ENCODE measurements around the gene IRF2BP1.
"Not testable (repeated sequence)": the region's sequence is repeated elsewhere in the genome, so short reads cannot be mapped to it uniquely, and the experiment has no call there.

The IRF2BP1 gene

DNA sequence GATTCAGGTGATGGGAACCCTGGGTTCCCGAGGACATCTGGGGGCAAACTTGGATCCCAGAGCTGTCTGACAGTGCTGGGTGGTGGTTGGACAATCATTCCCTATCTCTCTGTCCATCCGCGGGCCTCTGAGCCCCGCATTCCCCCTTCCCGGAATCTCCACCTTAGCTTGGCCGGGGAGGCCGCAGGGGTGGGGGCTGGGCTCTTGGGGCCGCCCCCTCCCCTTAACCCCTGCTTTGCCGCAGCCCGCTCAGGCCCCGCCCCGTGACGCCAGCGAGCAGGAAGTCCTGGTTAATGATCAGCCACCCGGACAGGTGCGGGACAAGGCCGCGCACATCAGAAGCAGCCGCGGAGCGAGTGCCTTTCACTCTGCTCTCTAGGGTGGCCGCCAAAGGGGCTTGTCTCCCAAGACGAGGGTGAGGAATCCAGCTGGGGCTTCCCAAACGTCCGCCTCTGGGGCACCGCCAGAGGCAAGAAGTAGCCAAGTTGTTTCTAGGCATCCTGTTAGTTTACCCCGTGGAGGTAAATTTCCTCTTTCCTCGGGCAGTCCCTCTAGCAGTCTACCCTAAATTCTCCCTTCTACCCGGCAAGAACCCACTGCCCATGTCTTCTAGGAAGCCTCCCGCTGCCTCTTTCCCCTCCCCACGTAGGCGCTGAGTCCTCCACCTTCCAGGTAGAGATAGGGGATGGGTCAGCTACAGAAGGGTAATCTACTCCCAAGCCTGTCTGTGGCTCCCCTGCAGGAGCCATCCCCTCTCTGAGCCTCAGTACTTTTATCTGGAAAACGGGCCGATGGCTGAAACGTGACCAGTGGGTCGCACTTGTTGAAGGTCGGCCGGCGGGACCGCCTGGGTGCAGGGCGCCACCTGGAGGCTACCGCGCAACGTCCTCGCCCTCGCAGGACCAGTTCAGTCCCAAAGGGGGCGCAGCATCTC, 3.0 kb downstream of the IRF2BP1 start:
- DNase-seq (ENCODE audit: low read depth in 1 of 2, low spot score in 1 of 2) = peak; percentile 71 to 75

DNA sequence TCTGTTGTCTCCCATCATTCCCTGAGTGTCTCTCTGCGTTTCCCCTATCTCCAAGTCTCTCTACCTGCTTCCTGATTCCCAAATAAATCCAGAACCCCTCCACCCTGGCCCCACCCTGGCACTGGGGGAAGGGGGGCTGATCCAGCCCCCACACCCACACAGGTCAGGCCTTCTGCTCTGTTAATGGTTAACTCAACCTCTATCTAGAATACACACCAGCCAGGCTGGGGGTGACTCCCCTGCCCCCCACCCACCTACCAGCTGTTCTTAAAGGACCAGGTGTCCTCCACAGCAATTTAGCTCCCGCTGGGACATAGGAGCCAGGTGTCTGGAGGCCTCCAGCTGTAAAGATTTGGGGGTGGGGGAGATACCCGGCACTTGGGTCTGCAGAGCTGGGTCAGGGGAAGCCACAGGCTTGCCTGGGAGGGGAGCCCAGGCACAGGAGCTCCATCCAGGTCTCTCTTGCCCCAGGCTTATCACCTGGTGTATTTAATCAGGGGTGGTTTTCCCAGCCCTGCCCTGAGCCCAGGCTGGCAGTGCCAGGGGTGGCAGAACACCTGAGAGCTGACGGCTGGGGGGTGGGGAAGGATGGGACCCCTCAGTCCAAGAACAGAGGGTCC, 3.9 kb downstream of the IRF2BP1 start:
- no peak for DNase-seq (ENCODE audit: low read depth in 1 of 2, low spot score in 1 of 2)

DNA sequence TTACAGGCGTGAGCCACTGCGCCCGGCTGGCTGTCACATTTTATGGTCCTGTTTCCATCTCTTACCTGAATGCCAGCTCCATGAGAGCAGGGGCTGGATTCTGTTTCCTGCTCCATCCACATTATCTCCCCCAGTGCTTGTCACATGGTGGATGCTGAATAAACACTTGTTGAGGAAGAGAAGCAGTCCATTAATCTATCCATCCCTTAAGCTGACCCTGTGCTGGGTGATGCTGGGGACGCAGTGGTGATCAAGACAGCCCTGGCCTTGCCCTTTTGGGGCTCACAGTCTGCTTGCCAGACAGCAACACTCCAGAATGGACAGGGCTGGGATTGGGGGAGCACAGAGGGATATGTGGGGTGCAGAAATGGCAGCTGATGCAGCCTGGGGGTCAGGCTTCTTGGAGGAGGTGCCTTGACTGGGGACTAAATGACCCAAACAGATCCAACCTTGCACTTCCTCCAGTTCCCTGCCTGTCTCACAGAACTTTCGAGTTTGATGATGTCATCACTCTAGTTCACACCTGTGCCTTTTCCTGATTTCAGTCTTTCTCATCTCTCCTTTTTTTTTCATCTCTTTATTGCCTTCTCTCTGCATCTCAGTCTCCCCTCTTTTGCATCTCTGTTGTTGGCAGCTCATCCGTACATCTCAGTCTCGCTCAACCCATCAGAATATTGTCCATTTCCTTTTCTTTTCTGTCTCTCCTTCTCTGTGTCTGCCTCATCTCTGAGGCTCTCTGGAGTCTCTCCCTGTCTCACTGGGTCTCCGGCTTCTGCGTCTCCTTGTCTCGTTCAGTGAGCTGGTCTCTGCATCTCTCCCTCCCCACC, 4.6 kb downstream of the IRF2BP1 start:
- no peak for DNase-seq (ENCODE audit: low read depth in 1 of 2, low spot score in 1 of 2)

DNA sequence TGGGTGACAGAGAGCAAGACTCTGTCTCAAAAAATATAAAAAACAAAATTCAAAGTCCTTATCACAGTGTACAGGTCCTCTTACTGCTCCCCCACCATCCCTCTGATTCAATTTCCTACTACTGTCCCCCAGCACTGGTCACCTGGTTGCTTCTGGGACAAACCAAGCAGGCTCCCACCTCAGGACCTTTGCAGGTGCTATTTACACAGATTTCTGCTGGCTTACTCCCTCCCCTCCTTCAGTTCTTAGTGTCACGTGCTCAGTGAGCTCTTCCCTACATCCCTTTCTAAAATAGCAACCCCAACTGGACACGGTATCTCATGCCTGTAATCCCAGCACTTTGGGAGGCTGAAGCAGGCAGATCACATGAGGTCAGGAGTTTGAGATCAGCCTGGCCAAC, 6.0 kb downstream of the IRF2BP1 start:
- no peak for DNase-seq (ENCODE audit: low read depth in 1 of 2, low spot score in 1 of 2)

DNA sequence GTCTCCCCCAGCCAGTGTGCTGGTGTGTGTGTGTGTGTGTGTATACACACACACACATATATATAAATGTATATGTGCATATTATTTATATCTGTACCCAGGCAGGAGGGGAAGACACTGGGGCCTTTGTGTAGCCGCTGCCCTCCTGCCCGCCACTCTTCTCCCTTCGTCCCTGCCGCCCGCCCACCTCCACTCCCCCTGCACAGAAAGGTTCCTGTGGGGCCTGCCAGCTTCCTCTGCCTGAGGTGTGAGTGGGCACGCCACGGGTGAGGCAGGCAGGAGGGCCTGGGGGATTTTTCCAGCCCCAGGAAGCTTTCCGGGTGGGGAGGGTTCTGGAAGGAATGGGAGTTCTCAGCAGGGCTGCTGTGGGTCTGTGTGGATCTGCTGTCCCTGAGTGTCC, 6.9 kb downstream of the IRF2BP1 start:
- DNase-seq (ENCODE audit: low read depth in 1 of 2, low spot score in 1 of 2) = no peak

DNA sequence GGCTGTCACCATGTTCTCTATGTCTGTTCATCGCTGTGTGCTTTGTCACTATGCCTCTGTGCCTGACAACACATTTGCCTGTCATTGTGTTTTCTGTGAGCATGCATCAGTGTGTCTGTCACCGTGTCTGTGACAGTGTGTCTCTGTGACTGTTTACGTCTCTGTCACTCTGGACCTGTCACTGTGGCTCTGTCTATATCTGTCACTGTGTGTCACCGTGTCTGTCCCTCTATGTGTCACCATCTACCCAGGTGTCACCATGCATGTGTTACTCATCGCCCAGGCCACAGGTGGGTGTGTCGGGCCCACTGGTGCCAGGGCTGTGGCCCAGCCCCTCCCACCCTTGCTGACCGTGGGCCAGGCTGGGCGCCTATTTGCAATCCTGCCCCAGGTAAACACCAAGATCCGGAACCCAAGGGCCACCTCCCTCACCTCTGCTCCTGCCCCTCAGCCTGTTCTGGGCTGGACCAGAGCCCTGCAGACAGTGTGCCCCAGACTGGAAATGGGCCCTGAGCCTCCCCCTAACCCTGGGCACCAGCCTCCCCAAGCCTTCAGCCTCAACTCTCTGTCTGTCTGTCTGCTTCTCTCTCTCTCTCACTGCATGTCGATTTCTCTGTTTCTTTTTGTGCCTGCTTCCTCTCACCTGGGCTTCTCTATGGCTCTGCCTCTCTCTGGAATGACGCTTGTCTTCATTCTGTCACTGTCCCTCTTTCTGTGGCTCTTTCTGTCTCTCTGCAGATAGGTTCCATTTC, 7.7 kb downstream of the IRF2BP1 start:
- DNase-seq (ENCODE audit: low read depth in 1 of 2, low spot score in 1 of 2) = no peak

DNA sequence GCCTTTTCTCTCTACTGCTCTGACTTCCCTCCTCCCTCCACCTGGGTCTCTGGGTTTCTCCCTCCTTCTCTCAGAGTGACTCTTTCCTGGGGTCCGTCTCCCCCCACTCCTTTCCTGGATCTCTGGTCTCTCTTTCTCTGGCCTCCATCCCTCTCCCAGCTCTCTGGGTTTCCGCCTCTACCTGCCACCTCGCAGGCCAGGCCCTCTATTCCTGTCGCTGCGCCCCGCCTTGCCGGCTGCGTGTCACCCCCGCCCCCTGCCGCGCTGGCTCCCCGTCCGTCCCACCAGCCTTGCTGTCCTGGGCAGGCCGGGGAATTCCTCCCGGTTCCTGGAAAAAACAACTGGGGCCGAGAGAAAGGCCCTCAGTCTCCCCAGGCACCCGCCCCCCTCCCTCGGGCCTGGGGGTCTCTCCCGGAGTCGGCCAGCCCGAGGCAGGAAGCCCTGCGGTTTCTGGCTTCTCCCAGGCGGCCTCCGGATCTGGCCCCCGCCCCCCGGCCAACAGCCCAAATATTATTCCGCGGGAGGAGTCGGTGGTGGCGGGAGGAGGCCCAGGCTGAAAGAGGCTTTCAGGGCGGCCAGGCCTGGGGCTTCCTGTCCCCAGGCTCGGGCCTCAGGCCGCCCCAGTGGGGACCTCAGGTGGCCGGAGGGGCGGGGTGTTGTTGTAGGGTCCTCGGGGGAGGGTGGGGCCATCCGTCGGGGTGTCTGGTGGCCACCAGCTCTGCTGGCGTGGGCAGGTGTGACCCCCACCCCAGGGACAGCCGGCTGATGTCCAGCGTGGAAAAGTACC, 9.3 kb downstream of the IRF2BP1 start:
- peak in 1 of 2 donors; percentile 24 for DNase-seq (ENCODE audit: low read depth in 1 of 2, low spot score in 1 of 2)

DNA sequence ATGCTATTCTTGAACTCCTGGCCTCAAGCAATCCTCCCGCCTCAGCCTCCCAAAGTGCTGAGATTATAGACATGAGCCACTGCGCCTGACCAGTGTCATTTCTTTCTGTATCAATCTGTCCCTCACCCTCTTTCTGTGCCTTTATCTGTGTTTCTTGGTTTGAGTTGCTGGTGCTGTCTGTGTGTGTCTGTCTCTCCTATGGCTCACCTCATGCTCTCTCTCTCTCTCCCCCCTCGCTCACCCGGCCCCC, 9.9 kb downstream of the IRF2BP1 start:
- DNase-seq (ENCODE audit: low read depth in 1 of 2, low spot score in 1 of 2) = no peak

DNA sequence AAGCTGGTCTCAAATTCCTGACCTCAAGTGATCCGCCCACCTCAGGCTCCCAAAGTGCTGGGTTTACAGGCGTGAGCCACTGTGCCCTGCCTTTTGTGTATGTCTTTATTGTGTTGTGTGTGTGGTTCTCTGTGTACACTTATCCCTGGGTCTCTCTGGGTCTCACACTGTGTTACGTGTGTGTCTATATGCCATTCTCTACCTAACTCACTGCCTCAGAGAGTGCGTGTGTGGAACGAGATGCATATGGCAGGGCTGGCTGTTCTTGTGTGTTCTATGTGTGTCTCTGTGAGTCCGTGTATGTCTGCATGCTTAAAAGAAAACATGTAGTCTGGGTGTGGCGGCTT, 11.3 kb downstream of the IRF2BP1 start:
- DNase-seq (ENCODE audit: low read depth in 1 of 2, low spot score in 1 of 2) = no peak

DNA sequence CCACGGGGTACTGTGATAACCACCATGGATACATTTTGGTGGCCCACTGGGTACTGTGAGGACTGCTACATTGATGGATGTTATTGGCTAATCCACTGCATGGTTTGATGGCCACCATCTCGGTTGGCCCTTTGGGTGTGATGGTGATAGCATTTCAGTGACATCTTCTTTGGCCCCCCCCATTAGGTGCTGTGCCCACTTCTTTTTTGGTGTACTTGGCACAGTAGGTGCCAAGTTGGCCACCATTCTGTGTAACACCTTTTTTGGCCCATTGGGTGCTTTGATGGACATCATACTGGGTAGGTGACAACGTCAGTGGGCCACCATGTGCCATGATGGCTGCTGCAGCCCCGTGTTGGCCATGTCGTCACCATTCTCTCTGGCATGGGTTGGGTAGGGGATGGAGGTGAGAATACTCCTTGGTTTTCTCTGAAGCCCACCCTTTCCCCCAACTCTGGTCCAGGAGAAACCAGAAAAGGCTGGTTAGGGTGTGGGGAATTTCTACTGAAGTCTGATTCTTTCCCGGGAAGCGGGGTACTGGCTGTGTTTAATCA, 12.6 kb downstream of the IRF2BP1 start:
- DNase-seq (ENCODE audit: low read depth in 1 of 2, low spot score in 1 of 2) = no peak

DNA sequence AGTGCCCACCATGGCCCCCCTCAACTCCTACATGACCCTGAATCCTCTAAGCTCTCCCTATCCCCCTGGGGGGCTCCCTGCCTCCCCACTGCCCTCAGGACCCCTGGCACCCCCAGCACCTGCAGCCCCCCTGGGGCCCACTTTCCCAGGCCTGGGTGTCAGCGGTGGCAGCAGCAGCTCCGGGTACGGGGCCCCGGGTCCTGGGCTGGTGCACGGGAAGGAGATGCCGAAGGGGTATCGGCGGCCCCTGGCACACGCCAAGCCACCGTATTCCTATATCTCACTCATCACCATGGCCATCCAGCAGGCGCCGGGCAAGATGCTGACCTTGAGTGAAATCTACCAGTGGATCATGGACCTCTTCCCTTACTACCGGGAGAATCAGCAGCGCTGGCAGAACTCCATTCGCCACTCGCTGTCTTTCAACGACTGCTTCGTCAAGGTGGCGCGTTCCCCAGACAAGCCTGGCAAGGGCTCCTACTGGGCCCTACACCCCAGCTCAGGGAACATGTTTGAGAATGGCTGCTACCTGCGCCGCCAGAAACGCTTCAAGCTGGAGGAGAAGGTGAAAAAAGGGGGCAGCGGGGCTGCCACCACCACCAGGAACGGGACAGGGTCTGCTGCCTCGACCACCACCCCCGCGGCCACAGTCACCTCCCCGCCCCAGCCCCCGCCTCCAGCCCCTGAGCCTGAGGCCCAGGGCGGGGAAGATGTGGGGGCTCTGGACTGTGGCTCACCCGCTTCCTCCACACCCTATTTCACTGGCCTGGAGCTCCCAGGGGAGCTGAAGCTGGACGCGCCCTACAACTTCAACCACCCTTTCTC, 13.6 kb downstream of the IRF2BP1 start:
- no peak for DNase-seq (ENCODE audit: low read depth in 1 of 2, low spot score in 1 of 2)

DNA sequence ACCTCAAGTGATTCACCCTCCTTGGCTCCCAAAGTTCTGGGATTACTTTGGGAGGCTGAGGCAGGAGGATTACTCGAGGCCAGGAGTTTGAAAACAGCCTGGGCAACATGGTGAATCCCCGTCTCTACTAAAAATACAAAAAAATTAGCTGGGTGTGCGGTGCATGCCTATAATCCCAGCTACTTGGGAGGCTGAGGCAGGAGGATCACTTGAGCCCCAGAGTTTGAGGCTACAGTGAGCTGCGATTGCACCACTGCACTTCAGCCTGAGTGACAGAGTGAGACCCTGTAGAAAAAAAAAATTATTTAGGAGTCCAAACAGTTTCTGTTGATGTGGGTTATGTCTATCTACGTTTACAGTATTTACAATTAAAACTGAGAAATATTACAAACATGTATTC, 15.1 kb downstream of the IRF2BP1 start:
- no peak for DNase-seq (ENCODE audit: low read depth in 1 of 2, low spot score in 1 of 2)

DNA sequence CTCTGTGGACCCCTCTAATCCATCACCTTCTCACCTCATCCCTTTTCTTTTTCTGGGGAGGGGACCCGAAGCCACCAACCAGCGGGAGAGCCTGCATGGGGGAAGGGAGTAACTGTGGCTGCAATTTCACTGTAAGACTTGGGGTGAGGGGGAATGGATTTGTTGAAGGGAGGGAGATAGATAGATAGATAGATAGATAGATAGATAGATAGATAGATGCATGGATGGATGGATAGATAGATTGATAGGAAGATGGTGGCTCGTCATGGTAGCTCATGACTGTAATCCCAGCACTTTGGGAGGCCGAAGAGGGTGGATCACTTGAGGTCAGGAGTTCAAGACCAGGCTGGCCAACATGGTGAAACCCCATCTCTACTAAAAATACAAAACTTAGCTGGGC, 18.7 kb downstream of the IRF2BP1 start:
- not testable (repeated sequence) for DNase-seq (ENCODE audit: low read depth in 1 of 2, low spot score in 1 of 2)

DNA sequence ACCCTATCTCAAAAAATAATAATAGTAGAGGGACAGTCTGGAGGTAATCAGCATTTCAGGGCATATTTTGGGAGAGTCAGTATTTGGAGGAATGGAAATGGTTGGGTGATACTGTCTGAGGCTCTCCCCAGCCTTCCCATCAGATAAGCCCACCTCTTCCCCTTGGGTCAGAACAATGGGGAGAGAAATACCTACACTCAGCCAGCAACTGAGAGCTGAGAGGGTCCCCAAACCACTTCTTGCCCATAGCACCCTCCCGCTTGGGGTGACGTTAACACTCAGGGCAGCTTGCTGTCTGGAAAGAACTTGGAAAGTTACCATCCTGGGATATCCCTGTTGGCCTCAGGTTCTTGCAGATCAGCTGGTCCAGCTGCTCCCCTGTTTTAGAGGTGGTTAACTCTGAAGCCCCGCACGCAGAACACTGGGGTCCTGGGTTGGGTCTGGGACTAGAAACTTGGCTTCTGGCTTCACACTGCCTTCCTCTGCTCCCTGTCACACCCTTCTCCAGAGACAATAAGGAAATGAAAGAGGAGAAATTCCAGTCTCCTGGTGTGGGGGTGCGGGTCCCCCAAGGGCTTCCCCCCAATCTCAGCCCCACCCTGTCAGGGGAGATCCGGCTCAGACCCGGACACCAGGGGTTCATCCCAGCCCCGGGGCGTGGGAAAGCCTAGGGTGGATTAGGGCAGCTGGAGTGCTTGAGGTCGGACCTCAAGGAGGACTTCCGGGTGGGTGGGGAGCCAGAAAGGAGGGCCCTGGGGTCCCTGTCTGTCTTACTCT, 19.4 kb downstream of the IRF2BP1 start:
- no peak for DNase-seq (ENCODE audit: low read depth in 1 of 2, low spot score in 1 of 2)

DNA sequence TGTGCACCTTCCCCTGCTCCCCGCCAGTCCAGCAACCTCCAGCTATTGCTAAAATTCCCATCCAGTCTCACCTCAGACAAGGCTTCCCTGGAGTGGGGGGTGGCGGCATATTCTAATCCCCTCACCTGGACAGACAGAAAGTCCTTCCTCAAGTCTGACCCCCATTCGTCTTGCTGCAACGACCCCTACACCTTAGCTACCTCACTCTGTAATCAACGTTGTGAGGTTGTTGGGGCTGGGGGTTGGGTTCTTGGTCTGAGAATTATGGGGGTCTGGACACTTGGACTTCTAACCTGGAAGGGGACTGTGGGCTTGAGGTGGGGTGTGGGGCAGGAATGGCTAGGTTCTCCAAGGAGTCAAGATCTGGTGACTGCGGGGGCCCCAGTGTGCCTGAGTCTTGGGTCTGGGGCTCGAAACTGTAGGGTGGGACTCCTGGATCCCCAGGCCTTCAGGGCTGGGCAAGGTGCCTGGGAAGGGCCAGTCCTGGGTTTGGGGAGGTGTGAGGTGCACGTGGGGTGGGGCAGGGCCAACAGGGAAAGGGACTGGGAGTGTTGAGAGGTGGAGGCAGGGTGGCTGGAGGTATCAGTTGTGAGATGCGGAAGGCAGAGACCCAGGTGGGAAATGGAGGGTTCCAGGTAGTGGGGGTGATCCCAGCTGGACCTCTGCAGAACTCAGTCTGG, 20.5 kb downstream of the IRF2BP1 start:
- no peak for DNase-seq (ENCODE audit: low read depth in 1 of 2, low spot score in 1 of 2)

DNA sequence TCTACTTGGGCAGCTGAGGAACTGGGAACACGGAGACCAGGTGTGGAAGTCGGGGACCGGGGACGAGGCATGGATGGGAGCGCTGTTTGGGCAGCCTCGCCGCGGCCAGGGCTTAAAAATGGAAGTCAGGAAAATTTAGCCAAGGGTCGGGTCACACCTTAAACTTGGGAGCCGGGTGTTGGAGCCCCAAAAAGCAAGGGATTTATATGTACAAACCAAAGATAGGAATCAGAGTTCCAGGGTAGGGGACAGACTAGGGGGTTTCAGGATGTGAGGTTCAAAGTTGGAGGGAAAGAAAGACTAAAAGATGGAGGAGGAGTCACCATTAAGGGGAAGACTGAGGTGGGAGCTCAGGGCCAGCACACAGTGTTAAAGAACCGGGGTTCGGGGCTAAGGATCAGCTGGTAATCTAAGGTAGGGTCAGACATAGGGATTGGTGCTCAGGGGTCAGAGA, 21.3 kb downstream of the IRF2BP1 start:
- no peak for DNase-seq (ENCODE audit: low read depth in 1 of 2, low spot score in 1 of 2)

DNA sequence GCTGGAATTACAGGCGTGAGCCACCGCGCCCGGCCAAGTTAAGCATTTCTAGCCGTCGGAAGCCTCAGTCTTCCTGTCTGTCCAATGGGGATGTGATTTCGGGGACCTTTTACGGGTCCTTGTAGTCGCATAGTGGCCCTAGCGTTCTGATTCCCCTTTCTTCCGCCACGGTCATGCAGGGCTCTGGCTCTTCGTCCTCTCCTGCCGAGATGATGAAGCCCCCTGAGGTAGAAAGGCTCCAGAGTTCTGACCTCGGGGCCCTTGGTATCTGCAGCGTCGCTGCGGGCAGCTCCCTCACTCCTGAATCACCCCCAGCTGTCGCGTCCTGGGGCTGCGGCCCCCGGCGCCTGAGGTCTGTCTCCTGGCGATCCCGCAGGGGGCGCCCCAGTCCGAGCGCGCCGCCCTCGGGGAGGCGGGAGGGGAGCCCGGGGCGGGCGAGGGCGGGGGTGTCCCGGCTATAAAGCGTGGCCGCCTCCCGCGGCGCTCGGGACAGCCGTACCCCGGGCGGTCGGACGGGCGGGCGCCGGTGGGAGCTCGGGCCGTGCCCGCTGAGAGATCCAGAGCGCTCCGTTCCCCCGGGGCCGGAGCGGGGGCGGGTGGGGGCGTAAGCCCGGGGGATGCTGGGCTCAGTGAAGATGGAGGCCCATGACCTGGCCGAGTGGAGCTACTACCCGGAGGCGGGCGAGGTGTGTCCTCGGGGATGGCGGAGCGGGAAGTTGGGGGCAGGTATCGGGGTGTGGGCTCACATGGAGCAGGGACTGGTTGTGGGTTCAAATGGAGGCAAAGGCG, 21.9 kb downstream of the IRF2BP1 start, which contains the start of gene FOXA3:
FOXA3 (plus strand) TSS at position 487 of the 789 bp plus-strand sequence; CDS start at position 618, 131 bp downstream.
- DNase-seq (ENCODE audit: low read depth in 1 of 2, low spot score in 1 of 2) = no peak
